GM18867 (cell line): Measurements from ENCODE around the gene CDX4.
"Not testable (repeated sequence)": the region's sequence is repeated elsewhere in the genome, so short reads cannot be mapped to it uniquely, and the experiment has no call there.

Experiments used
- ATAC-seq: cut with Tn5 transposase; IDR thresholded peaks from one replicate; pipeline ENCODE4 v1.9.1; 2021; ENCODE audit warnings: mild to moderate bottlenecking, moderate library complexity; ENCODE audit not compliant: unreplicated experiment

CDX4 gene, protein sequence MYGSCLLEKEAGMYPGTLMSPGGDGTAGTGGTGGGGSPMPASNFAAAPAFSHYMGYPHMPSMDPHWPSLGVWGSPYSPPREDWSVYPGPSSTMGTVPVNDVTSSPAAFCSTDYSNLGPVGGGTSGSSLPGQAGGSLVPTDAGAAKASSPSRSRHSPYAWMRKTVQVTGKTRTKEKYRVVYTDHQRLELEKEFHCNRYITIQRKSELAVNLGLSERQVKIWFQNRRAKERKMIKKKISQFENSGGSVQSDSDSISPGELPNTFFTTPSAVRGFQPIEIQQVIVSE

DNA sequence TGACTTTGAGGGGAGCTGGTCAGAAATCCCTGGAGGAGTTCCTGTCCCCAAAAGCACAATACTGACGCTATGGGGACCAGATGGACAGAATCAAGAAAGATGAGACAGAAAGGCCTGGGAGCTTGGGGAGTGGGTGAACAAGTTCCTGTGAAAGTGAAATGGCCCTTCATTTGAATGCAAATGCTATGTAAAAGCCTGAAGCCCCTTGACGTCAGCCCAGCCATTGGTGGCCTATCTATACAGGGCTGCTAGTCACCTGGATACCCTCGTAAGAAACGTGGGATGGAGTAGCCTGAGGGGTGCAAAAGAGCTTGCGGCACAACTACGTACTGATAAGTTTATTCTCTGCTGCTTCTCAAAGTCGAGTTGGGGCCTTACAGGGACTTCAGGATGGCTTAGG, at the start of gene CDX4:
TSS of gene CDX4 (plus strand) at position 223 of the 400 bp plus-strand sequence. CDS start 201 bp downstream, outside the sequence.
- no peak for ATAC-seq

DNA sequence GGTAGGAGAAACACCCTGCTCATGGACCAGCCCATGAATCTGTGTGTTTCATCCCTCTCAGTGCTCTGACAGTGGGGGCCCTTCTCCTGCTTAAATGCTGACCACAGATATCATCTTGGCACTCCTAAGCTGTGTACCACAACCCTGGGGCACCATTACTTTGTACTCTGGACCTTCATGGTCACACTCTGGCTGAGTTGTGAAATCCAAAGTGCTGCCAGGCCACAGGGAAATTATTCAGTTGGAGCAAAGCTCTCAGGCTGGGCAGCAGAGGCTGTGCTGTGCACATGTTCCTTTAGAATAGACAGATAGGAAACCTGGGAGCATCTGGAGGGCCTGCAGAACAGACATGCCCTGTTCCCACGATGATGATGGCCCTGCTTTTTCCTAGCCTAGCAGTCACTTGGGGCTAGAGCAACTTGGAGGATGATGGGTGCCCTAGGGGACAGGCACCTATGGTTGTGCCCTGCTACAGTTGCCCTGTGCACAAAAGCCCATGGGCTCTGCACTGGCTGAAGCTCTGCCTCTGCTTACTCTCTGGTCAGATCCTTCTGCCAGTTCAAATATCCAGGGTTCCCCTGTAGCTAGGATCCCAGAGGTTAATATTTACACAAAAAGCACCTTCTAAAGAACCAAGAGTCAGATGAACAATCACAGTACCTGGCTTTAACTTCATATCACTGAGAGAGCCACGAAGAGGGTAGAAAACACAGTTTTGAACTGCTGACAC, 48.5 kb upstream of the CDX4 start:
- ATAC-seq, result no peak

DNA sequence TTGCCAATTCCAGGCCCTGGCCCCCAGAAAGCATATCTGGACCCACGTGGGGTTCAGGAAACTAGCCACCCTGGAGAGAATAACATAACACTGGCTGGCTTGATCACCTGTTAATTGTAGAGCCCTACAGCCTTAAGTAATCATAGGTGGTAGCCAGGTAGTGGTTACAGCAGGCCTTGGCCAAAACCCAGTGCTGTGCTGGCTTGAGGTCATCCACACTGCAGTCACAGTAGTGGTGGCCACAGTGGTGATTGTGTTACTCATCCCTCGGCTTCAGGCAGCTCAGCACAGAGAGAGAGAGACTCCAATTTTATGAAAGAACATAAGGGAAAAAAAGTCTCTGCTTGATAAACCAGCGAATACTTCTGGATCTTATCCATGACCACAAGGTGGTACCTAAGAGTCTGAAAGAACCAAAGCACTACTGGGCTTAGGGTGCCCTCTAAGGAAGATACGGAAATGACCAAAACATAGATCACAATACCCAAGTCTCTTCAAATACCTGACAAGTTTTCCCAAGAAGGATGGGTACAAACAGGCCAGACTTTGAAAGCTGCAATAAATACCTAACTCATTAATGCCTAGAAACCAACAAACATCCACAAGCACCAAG, 46.6 kb upstream of the CDX4 start:
- ATAC-seq, result no peak

DNA sequence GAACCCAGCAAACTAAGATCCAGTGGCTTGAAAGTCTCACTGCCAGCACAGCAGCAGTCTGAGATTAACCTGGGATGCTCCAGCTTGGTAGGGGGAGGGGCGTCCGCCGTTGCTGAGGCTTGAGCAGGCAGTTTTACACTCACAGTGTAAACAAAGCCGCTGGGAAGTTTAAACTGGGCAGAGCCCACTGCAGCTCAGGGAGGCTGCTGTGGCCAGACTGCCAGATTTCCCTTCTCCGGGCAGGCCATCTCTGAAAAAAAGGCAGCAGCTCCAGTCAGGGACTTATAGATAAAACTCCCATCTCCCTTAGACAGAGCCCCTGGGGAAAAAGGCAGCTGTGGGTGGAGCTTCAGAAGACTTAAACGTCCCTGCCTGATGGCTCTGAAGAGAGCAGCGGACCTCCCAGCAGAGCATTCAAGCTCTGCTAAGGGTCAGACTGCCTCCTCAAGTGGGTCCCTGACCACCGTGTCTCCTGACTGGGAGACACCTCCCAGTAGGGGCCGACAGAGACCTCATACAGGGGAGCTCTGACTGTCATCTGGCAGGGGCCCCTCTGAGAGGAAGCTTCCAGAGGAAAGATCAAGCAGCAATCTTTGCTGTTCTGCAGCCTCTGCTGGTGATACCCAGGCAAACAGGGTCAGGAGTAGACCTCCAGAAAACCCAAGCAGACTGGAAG, 45.1 kb upstream of the CDX4 start:
- ATAC-seq, result no peak

DNA sequence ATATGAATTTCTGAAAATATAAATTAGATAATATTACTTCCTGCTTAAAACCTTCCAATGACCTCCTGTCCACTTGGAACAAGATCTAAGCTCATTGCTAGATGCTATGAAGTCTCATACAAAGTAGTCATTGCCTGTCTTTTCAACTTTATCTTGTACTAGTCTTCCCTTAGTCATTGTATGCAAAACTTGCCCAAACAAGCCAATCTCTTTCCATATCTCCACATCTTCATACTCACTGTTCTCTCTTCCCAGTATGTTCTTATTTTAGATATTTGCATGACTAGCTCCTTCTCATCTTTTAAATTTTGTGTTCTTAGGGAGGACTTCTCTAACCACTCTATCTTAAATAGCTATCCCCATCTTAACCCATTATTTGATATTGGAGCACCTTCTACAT, 33.9 kb upstream of the CDX4 start:
- ATAC-seq, result no peak

DNA sequence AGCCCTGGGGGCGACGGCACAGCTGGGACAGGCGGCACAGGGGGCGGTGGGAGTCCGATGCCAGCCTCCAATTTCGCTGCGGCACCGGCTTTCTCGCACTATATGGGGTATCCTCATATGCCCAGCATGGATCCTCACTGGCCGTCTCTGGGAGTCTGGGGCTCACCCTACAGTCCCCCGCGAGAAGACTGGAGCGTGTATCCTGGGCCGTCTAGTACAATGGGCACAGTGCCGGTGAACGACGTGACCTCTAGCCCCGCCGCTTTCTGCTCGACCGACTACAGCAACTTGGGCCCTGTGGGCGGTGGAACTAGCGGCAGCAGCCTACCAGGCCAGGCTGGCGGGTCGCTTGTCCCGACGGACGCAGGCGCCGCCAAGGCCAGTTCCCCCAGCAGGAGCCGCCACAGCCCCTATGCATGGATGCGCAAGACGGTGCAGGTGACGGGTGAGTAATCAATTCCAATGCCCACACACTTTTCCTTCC, 500 bp downstream of the CDX4 start:
- ATAC-seq, result no peak

DNA sequence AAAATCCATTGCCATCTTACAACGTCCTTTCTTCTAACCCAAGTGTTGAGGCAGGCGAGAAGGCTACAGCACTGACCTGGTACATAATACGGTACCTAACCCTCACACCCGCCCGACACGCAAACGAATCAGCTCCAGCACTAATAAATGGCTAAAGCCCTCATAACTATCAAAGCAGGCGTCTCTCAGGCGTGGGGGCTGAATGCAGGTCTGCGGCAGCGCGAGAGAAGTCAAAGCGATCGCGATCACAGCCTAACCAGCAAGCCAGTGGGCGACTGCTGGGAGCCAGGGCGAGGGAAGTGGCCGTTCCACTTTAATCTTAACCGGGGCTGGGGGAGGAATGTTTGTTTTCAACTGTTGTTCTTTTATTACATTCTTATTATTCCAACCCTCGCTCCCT, 1.5 kb downstream of the CDX4 start:
- ATAC-seq, result no peak

DNA sequence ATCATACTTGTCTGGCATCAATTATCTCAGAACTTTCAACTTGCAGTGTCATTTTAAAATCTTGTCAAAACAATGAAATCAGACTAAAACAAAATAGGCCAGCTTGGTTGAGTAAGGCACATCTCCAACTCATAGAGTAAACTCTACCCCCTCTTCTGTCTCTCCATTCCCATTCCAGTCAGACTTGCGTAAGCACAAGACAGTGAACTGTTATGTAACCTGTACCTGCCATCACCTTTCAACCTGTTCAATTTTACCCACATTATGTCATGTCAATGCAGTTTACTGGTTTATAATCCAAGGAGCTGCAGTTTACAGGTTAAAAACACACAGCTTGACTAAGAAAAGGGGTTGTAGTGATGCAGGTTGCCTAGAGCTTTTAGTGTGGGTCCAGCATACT, 8.3 kb downstream of the CDX4 start:
- no peak for ATAC-seq

DNA sequence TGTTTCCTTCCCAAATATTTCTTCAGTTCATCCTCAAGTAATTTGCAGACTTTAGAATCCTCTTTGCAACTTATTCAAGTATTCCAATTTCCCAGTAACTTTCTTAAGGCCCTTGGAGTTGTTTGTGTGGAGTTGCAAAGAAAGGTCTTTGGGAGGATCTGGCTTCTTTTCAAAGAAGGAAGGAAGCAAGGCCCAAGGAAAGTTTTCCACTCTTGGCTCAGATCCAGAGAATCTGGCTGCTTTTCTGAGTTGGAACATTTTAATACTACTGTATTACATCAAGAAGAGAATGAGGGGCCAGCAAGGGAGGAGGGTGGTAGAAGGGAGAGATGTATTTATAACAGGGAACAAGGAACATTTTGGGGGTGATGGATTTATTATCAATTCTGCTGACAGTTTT, 10.5 kb downstream of the CDX4 start:
- no peak for ATAC-seq

DNA sequence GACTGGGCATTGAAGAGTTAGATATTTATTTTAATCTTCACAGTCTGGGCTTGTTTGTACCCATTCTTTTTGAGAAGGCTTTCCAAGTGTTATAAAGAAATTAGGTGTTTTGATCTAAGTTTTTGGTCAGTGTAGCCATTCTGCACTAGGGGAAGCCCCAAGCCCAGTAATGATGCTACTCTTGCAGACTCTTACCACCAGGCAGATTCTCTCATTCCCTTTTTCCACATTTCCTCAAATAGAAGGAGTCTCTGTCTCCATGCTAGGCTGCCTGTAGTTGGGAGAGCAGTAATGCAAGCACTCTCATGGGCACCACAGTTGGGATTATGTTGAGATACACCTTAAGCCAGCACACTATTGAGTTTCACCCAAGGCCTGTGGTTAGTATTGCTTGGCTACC, 21.5 kb downstream of the CDX4 start:
- ATAC-seq, result no peak

DNA sequence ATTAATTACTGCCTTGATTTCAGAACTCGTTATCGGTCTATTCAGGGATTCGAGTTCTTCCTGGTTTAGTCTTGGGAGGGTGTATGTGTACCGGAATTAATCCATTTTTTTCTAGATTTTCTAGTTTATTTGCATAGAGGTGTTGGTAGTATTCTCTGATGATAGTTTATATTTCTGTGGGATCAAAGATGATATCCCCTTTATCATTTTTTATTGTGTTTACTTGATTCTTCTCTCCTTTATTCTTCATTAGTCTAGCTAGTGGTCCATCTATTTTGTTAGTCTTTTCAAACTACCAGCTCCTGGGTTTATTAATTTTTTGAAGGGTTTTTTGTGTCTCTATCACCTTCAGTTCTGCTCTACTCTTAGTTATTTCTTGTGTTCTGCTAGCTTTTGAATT, 32.1 kb downstream of the CDX4 start:
- no peak for ATAC-seq

DNA sequence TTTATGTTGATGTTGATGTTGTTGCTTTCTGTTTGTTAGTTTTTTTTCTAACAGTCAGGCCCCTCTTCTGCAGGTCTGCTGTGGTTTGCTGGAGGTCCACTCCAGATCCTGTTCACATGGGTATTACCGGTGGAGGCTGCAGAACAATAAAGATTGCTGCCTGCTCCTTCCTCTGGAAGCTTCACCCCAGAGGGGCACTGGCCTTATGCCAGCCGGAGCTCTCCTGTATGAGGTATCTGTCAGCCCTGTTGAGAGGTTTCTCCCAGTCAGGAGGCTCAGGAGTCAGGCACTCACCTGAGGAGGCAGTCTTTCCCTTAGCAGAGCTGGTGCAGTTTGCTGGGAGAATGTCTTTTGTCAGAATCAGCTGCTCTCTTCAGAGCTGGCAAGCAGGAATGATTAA, 34.7 kb downstream of the CDX4 start:
- no peak for ATAC-seq

DNA sequence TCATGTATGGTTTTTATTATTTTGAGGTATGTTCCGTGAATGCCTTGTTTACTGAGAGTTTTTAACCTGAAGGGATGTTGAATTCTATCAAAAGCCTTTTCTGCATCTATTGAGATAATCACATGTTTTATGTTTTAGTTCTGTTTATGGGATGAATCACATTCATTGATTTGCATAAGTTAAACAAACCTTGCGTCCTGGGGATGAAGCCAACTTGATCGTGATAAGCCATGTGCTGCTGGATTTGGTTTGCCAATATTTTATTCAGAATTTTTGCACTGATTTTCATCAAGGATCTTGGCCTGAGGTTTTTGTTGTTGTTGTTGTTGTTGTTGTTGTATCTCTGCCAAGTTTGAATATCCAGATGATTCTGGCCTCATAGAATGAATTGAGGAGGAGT, 43.8 kb downstream of the CDX4 start:
- ATAC-seq, result no peak

DNA sequence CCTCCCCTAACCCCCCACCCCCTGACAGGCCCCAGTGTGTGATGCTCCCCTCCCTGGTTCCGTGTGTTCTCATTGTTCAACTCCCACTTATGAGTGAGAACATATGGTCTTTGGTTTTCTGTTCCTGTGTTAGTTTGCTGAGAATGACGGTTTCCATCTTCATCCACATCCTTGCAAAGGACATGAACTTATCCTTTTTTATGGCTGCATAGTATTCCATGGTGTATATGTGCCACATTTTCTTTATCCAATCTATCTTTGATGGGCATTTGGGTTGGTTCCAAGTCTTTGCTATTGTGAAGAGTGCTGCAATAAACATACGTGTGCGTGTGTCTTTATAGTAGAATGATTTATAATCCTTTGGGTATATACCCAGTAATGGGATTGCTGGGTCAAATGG, 45.3 kb downstream of the CDX4 start:
- ATAC-seq, result not testable (repeated sequence)
